Hepatocyte (in vitro differentiated cells): ENCODE results near the gene MCF2L. TPM values are rescaled to one million over a fixed set of nuclear protein-coding genes. Genes with fewer than 3 reads are reported as not detected.

ENCODE experiments used
- DNase-seq: peaks from one replicate; pipeline ENCODE4 v3.0.0-alpha.2; 2016; ENCODE audit warnings: low spot score
- H2AFZ ChIP-seq: fragments of 200-600 bp; sonication (generic); 2 replicates; pipeline ENCODE4 v1.6.0; 2016; ENCODE audit warnings: antibody characterized with exemption, mild to moderate bottlenecking
- H3K27ac ChIP-seq: fragments of 200-600 bp; sonication (generic); 2 replicates; pipeline ENCODE4 v1.5.1; 2016; ENCODE audit warnings: mild to moderate bottlenecking
- H3K27me3 ChIP-seq: fragments of 200-600 bp; sonication (generic); 2 replicates; pipeline ENCODE4 v1.6.1; 2016
- H3K36me3 ChIP-seq: fragments of 200-600 bp; sonication (generic); replicated peaks from 2 replicates; pipeline ENCODE4 v1.5.1; 2016; ENCODE audit warnings: low read depth; ENCODE audit not compliant: insufficient read depth
- H3K4me1 ChIP-seq: fragments of 200-600 bp; sonication (generic); 2 replicates; pipeline ENCODE4 v1.5.1; 2016; ENCODE audit warnings: mild to moderate bottlenecking, moderate library complexity; ENCODE audit not compliant: insufficient read depth
- H3K4me2 ChIP-seq: fragments of 200-600 bp; sonication (generic); 2 replicates; pipeline ENCODE4 v1.6.0; 2016
- H3K4me3 ChIP-seq: fragments of 200-600 bp; sonication (generic); 2 replicates; pipeline ENCODE4 v1.5.1; 2016; ENCODE audit warnings: mild to moderate bottlenecking
- H3K79me2 ChIP-seq: fragments of 200-600 bp; sonication (generic); 2 replicates; pipeline ENCODE4 v1.6.0; 2017; ENCODE audit warnings: mild to moderate bottlenecking
- H3K9me2 ChIP-seq: fragments of 200-600 bp; sonication (generic); replicated peaks from 2 replicates; pipeline ENCODE4 v1.6.0; 2017; ENCODE audit warnings: mild to moderate bottlenecking; ENCODE audit not compliant: insufficient read depth
- H3K9me3 ChIP-seq: fragments of 200-600 bp; sonication (generic); 2 replicates; pipeline ENCODE4 v1.5.1; 2016; ENCODE audit warnings: low read depth, mild to moderate bottlenecking
- H4K20me1 ChIP-seq: fragments of 200-600 bp; sonication (generic); 2 replicates; pipeline ENCODE4 v1.6.0; 2016; ENCODE audit warnings: mild to moderate bottlenecking; ENCODE audit not compliant: insufficient read depth, poor library complexity, severe bottlenecking
- CTCF ChIP-seq: fragments of 200-600 bp; sonication (generic); IDR thresholded peaks from 2 replicates; pipeline ENCODE4 v1.5.1; 2016; ENCODE audit warnings: antibody characterized with exemption, mild to moderate bottlenecking; ENCODE audit not compliant: poor library complexity
- EZH2 ChIP-seq: fragments of 200-600 bp; sonication (generic); IDR thresholded peaks from 2 replicates; pipeline ENCODE4 v1.6.1; 2016; ENCODE audit warnings: antibody characterized with exemption, mild to moderate bottlenecking, borderline replicate concordance
- EZH2phosphoT487 ChIP-seq: fragments of 200-600 bp; sonication (generic); IDR thresholded peaks from one replicate; pipeline ENCODE4 v1.6.1; 2018; ENCODE audit warnings: antibody characterized with exemption, mild to moderate bottlenecking, low read depth, moderate library complexity; ENCODE audit not compliant: unreplicated experiment, severe bottlenecking
- WGBS: methylation state at CpG from one replicate; pipeline ENCODE4 v1.1.6; 2016; ENCODE audit warnings: low lambda C conversion rate; ENCODE audit errors: missing lambda C conversion rate; 5-methylcytosine and 5-hydroxymethylcytosine counted together
- polyA plus RNA-seq: library from polyadenylated mRNA; unstranded; fragments of >200 nt; fragmentation: Nextera tagmentation; extraction: Ambion mirVana; gene quantifications from 2 replicates; pipeline ENCODE4 v1.2.1, GENCODE V29; 2016
- total RNA-seq: library from RNA; depleted of rRNA; stranded (reverse); fragments of >200 nt; gene quantifications from 2 replicates; pipeline ENCODE4 v1.2.3, GENCODE V29; 2014

Gene MCF2L
- total and polyA plus RNA-seq, 2 experiments from 2014 or later = 11.1 to 22.4 TPM

DNA sequence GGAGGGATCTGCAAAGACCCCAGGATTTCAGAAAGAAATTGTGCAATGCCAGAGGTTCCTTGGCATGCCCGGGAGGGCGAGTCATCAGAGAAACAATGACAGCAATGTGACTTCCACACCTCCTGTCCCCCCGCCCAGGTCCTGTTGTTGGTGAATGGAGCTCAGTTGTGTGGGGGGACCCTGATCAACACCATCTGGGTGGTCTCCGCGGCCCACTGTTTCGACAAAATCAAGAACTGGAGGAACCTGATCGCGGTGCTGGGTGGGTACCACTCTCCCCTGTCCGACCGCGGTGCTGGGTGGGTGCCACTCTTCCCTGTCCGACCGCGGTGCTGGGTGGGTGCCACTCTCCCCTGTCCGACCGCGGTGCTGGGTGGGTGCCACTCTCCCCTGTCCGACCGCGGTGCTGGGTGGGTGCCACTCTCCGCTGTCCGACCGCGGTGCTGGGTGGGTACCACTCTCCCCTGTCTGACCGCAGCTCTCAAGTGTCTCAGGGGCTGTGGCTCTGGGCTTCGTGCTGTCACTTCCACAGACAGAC, 148.4 kb downstream of the MCF2L start:
- 88% methylated on average over 11 of the region's 26 CpGs for WGBS
- DNase-seq = no peak
- no peak for TF ChIP-seq CTCF
- no peak for TF ChIP-seq EZH2phosphoT487
- TF ChIP-seq EZH2 = no peak

DNA sequence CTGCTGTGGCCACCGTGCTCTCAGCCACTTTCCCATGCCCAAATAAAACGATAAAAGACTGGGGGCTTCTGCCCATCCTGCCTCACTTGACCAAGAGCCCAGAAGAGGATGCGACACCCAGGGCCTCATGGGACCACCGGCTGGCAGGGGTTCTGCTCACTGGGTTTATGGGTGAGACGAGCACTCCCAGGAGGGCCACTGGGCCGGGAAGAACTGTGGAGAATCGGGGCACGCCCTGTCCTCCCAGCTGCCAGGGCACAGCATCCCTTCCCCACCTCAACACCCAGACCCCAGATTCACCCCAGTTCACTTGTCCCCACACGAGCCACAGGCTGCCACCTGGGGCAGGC, 148.9 kb downstream of the MCF2L start:
- no peaks in the 10 kb centered on the region for H3K79me2 ChIP-seq
- TF ChIP-seq EZH2 (no peak), CTCF (no peak), EZH2phosphoT487 (no peak)
- H2AFZ ChIP-seq = no peak overlapping the region
- H3K36me3 ChIP-seq = no peaks in the 10 kb centered on the region
- 90% methylated on average over 9 of the region's 9 CpGs for WGBS
- no peaks in the 10 kb centered on the region for H3K9me3 ChIP-seq
- no peak overlapping the region for H3K4me3 ChIP-seq
- H3K4me1 ChIP-seq = peaks cover 10% of the 10 kb centered on the region
- H3K4me2 ChIP-seq = no peak overlapping the region
- no peak for DNase-seq
- H3K27me3 ChIP-seq = no peaks in the 10 kb centered on the region
- H3K9me2 ChIP-seq = no peaks in the 10 kb centered on the region
- H4K20me1 ChIP-seq = no peaks in the 10 kb centered on the region
- no peak overlapping the region for H3K27ac ChIP-seq

More for the DNA sequence above, 148.4 kb downstream of the MCF2L start:
- no peaks in the 10 kb centered on the region for H3K9me3 ChIP-seq
- H3K4me1 ChIP-seq = peaks cover 8% of the 10 kb centered on the region
- H3K27me3 ChIP-seq = no peaks in the 10 kb centered on the region
- H3K79me2 ChIP-seq = no peaks in the 10 kb centered on the region
- H3K4me3 ChIP-seq = no peak overlapping the region
- H3K27ac ChIP-seq = no peak overlapping the region
- no peak overlapping the region for H3K4me2 ChIP-seq
- H3K36me3 ChIP-seq = no peaks in the 10 kb centered on the region
- H3K9me2 ChIP-seq = no peaks in the 10 kb centered on the region
- no peak overlapping the region for H2AFZ ChIP-seq
- H4K20me1 ChIP-seq = no peaks in the 10 kb centered on the region

- Histone ChIP-seq H3K27me3 (no peaks in the 10 kb centered on the region), H3K79me2 (peaks cover under 1% of the 10 kb centered on the region), H3K36me3 (no peaks in the 10 kb centered on the region), H3K27ac (no peak overlapping the region), H2AFZ (no peak overlapping the region), H3K4me2 (no peak overlapping the region), H3K4me1 (peaks cover 16% of the 10 kb centered on the region), H4K20me1 (no peaks in the 10 kb centered on the region), H3K4me3 (no peak overlapping the region), H3K9me2 (no peaks in the 10 kb centered on the region), H3K9me3 (no peaks in the 10 kb centered on the region)
- WGBS = 95% methylated on average over 38 of the region's 42 CpGs
- DNase-seq = no peak
- TF ChIP-seq CTCF = no peak
- TF ChIP-seq EZH2phosphoT487 = no peak
Measured at GRCh38 chr13:113118261-113119021, 149.4 kb downstream of the MCF2L start.
